Hepatocyte (in vitro differentiated cells): ENCODE results near the gene BLOC1S3. TPM values are rescaled to one million over a fixed set of nuclear protein-coding genes. Genes with fewer than 3 reads are reported as not detected.

Source experiments
- DNase-seq: peaks from one replicate; pipeline ENCODE4 v3.0.0-alpha.2; 2016; ENCODE audit warnings: low spot score
- H2AFZ ChIP-seq: fragments of 200-600 bp; sonication (generic); 2 replicates; pipeline ENCODE4 v1.6.0; 2016; ENCODE audit warnings: antibody characterized with exemption, mild to moderate bottlenecking
- H3K27ac ChIP-seq: fragments of 200-600 bp; sonication (generic); 2 replicates; pipeline ENCODE4 v1.5.1; 2016; ENCODE audit warnings: mild to moderate bottlenecking
- H3K27me3 ChIP-seq: fragments of 200-600 bp; sonication (generic); 2 replicates; pipeline ENCODE4 v1.6.1; 2016
- H3K36me3 ChIP-seq: fragments of 200-600 bp; sonication (generic); replicated peaks from 2 replicates; pipeline ENCODE4 v1.5.1; 2016; ENCODE audit warnings: low read depth; ENCODE audit not compliant: insufficient read depth
- H3K4me1 ChIP-seq: fragments of 200-600 bp; sonication (generic); 2 replicates; pipeline ENCODE4 v1.5.1; 2016; ENCODE audit warnings: mild to moderate bottlenecking, moderate library complexity; ENCODE audit not compliant: insufficient read depth
- H3K4me2 ChIP-seq: fragments of 200-600 bp; sonication (generic); 2 replicates; pipeline ENCODE4 v1.6.0; 2016
- H3K4me3 ChIP-seq: fragments of 200-600 bp; sonication (generic); 2 replicates; pipeline ENCODE4 v1.5.1; 2016; ENCODE audit warnings: mild to moderate bottlenecking
- H3K79me2 ChIP-seq: fragments of 200-600 bp; sonication (generic); 2 replicates; pipeline ENCODE4 v1.6.0; 2017; ENCODE audit warnings: mild to moderate bottlenecking
- H3K9me2 ChIP-seq: fragments of 200-600 bp; sonication (generic); replicated peaks from 2 replicates; pipeline ENCODE4 v1.6.0; 2017; ENCODE audit warnings: mild to moderate bottlenecking; ENCODE audit not compliant: insufficient read depth
- H3K9me3 ChIP-seq: fragments of 200-600 bp; sonication (generic); 2 replicates; pipeline ENCODE4 v1.5.1; 2016; ENCODE audit warnings: low read depth, mild to moderate bottlenecking
- H4K20me1 ChIP-seq: fragments of 200-600 bp; sonication (generic); 2 replicates; pipeline ENCODE4 v1.6.0; 2016; ENCODE audit warnings: mild to moderate bottlenecking; ENCODE audit not compliant: insufficient read depth, poor library complexity, severe bottlenecking
- CTCF ChIP-seq: fragments of 200-600 bp; sonication (generic); IDR thresholded peaks from 2 replicates; pipeline ENCODE4 v1.5.1; 2016; ENCODE audit warnings: antibody characterized with exemption, mild to moderate bottlenecking; ENCODE audit not compliant: poor library complexity
- EZH2 ChIP-seq: fragments of 200-600 bp; sonication (generic); IDR thresholded peaks from 2 replicates; pipeline ENCODE4 v1.6.1; 2016; ENCODE audit warnings: antibody characterized with exemption, mild to moderate bottlenecking, borderline replicate concordance
- EZH2phosphoT487 ChIP-seq: fragments of 200-600 bp; sonication (generic); IDR thresholded peaks from one replicate; pipeline ENCODE4 v1.6.1; 2018; ENCODE audit warnings: antibody characterized with exemption, mild to moderate bottlenecking, low read depth, moderate library complexity; ENCODE audit not compliant: unreplicated experiment, severe bottlenecking
- WGBS: methylation state at CpG from one replicate; pipeline ENCODE4 v1.1.6; 2016; ENCODE audit warnings: low lambda C conversion rate; ENCODE audit errors: missing lambda C conversion rate; 5-methylcytosine and 5-hydroxymethylcytosine counted together
- polyA plus RNA-seq: library from polyadenylated mRNA; unstranded; fragments of >200 nt; fragmentation: Nextera tagmentation; extraction: Ambion mirVana; gene quantifications from 2 replicates; pipeline ENCODE4 v1.2.1, GENCODE V29; 2016
- total RNA-seq: library from RNA; depleted of rRNA; stranded (reverse); fragments of >200 nt; gene quantifications from 2 replicates; pipeline ENCODE4 v1.2.3, GENCODE V29; 2014

Gene BLOC1S3
- total and polyA plus RNA-seq, 2 experiments from 2014 or later = 8.4 to 17.1 TPM

GRCh38 chr19:45217193-45217956, 38.8 kb downstream of the BLOC1S3 start:
- Histone ChIP-seq H3K27me3 (peaks cover 79% of the 10 kb centered on the region), H3K4me2 (peak overlapping the region; percentile 78), H4K20me1 (no peaks in the 10 kb centered on the region), H3K4me1 (peaks cover 8% of the 10 kb centered on the region), H3K36me3 (no peaks in the 10 kb centered on the region), H3K27ac (no peak overlapping the region), H3K9me3 (no peaks in the 10 kb centered on the region), H2AFZ (no peak overlapping the region), H3K9me2 (no peaks in the 10 kb centered on the region), H3K79me2 (no peaks in the 10 kb centered on the region), H3K4me3 (no peak overlapping the region)
- 5% methylated on average over 29 of the region's 46 CpGs for WGBS
- peak; percentile 96 for TF ChIP-seq EZH2
- peak; percentile 88 for TF ChIP-seq EZH2phosphoT487
- no peak for TF ChIP-seq CTCF
- DNase-seq = peak; percentile 30

GRCh38 chr19:45217957-45218334, 39.4 kb downstream of the BLOC1S3 start:
- H3K79me2 ChIP-seq = no peaks in the 10 kb centered on the region
- peaks cover 84% of the 10 kb centered on the region for H3K27me3 ChIP-seq
- no peak overlapping the region for H3K4me3 ChIP-seq
- no peak overlapping the region for H2AFZ ChIP-seq
- peak overlapping the region; percentile 78 for H3K4me2 ChIP-seq
- no peak for TF ChIP-seq EZH2phosphoT487
- no peaks in the 10 kb centered on the region for H3K9me2 ChIP-seq
- no peaks in the 10 kb centered on the region for H3K9me3 ChIP-seq
- no peak for DNase-seq
- H3K4me1 ChIP-seq = peaks cover 8% of the 10 kb centered on the region
- no peaks in the 10 kb centered on the region for H3K36me3 ChIP-seq
- no peak overlapping the region for H3K27ac ChIP-seq
- no peaks in the 10 kb centered on the region for H4K20me1 ChIP-seq
- 40% methylated on average over 7 of the region's 14 CpGs for WGBS

GRCh38 chr19:45218426-45218825, 39.8 kb downstream of the BLOC1S3 start:
- H3K27me3 ChIP-seq = peaks cover 84% of the 10 kb centered on the region
- WGBS = 65% methylated on average over 4 of the region's 4 CpGs

More at GRCh38 chr19:45218426-45218825, 39.8 kb downstream of the BLOC1S3 start:
- peaks cover 8% of the 10 kb centered on the region for H3K4me1 ChIP-seq
- no peaks in the 10 kb centered on the region for H3K36me3 ChIP-seq
- H3K27ac ChIP-seq = no peak overlapping the region
- TF ChIP-seq CTCF (no peak), EZH2phosphoT487 (no peak), EZH2 (no peak)
- no peaks in the 10 kb centered on the region for H3K9me3 ChIP-seq
- H3K4me2 ChIP-seq = no peak overlapping the region
- no peak for DNase-seq
- H3K9me2 ChIP-seq = no peaks in the 10 kb centered on the region
- no peak overlapping the region for H2AFZ ChIP-seq
- no peak overlapping the region for H3K4me3 ChIP-seq
- no peaks in the 10 kb centered on the region for H3K79me2 ChIP-seq
- no peaks in the 10 kb centered on the region for H4K20me1 ChIP-seq
